CD4-positive, alpha-beta T cell (primary cell): ENCODE data around the gene MRPL20. TPM values are rescaled to one million over a fixed set of nuclear protein-coding genes. Genes with fewer than 3 reads are reported as not detected.
"Not testable (repeated sequence)": the region's sequence is repeated elsewhere in the genome, so short reads cannot be mapped to it uniquely, and the experiment has no call there.

ENCODE experiments used
- ATAC-seq: fragments of 200-7000 bp; cut with Tn5 transposase; one replicate; pipeline ENCODE4 v1.10.0; 2022; ENCODE audit warnings: mild to moderate bottlenecking; ENCODE audit not compliant: poor library complexity
- CTCF ChIA-PET: fragments of 350-600 bp; sonication (Branson Sonifier 250); formaldehyde crosslinking; loops from one replicate; lab custom pipeline; 2021; ENCODE audit warnings: antibody characterized with exemption, inconsistent platforms; lab: Charles Lee
- POLR2A ChIA-PET: fragments of 350-600 bp; sonication (Branson Sonifier 250); formaldehyde crosslinking; loops from one replicate; lab custom pipeline; 2021; ENCODE audit warnings: antibody characterized with exemption, inconsistent platforms; lab: Charles Lee
- DNase-seq, 14 experiments: peaks; one replicate each; pipeline ENCODE4 v3.0.0-alpha.2; 2013 to 2020; ENCODE audit warnings: mixed read lengths in 2 of 14
- H3K27ac ChIP-seq, 2 donors: one replicate each; pipeline versions ENCODE4 v1.5.1 to v1.7.0; 2013; ENCODE audit warnings: low read length in 2 of 2, low read depth in 1 of 2, mild to moderate bottlenecking in 1 of 2
- H3K27me3 ChIP-seq, 2 experiments: 1 replicate in 1 of 2; 2 replicates in 1 of 2; pipeline versions ENCODE4 v1.6.1 to v1.7.0; 2013; ENCODE audit warnings: low read length in 2 of 2, control low read depth in 1 of 2, mild to moderate bottlenecking in 1 of 2, moderate library complexity in 1 of 2; ENCODE audit not compliant: insufficient read depth in 2 of 2, control insufficient read depth in 1 of 2
- H3K36me3 ChIP-seq: one replicate; pipeline ENCODE4 v1.6.1; 2013; ENCODE audit warnings: low read length, control low read depth; ENCODE audit not compliant: insufficient read depth
- H3K4me1 ChIP-seq: one replicate; pipeline ENCODE4 v1.6.1; 2013; ENCODE audit warnings: low read length, control low read depth; ENCODE audit not compliant: insufficient read depth
- H3K4me3 ChIP-seq: one replicate; pipeline ENCODE4 v1.5.1; 2013; ENCODE audit warnings: mild to moderate bottlenecking, low read length, moderate library complexity
- H3K9me3 ChIP-seq, 2 experiments: 1 replicate in 1 of 2; 2 replicates in 1 of 2; pipeline versions ENCODE4 v1.6.1 to v1.7.0; 2013; ENCODE audit warnings: low read length in 2 of 2, mild to moderate bottlenecking in 2 of 2, control low read depth in 1 of 2, moderate library complexity in 1 of 2; ENCODE audit not compliant: control insufficient read depth in 1 of 2, insufficient read depth in 1 of 2
- H3K27ac Mint-ChIP-seq: one replicate; pipeline ENCODE4 v1.8.0; 2020; ENCODE audit warnings: mixed read lengths
- H3K27me3 Mint-ChIP-seq: one replicate; pipeline ENCODE4 v1.8.0; 2021; ENCODE audit warnings: mixed read lengths
- H3K36me3 Mint-ChIP-seq: one replicate; pipeline ENCODE4 v1.8.0; 2021; ENCODE audit warnings: low read depth, mixed read lengths
- H3K4me1 Mint-ChIP-seq: one replicate; pipeline ENCODE4 v1.8.0; 2021; ENCODE audit warnings: low read depth, mixed read lengths
- H3K4me3 Mint-ChIP-seq: one replicate; pipeline ENCODE4 v1.8.0; 2020; ENCODE audit warnings: mild to moderate bottlenecking, mixed read lengths
- H3K9me3 Mint-ChIP-seq: one replicate; pipeline ENCODE4 v1.8.0; 2020; ENCODE audit warnings: mixed read lengths
- CTCF ChIP-seq: fragments of 200-600 bp; IDR thresholded peaks from one replicate; pipeline ENCODE4 v1.8.0; 2022; ENCODE audit warnings: antibody characterized with exemption, mild to moderate bottlenecking
- intact Hi-C, 2 experiments: fragments of 100-400 bp; cut with DNase I in 1 of 2; cut with micrococcal nuclease in 1 of 2; formaldehyde crosslinking; loops; one replicate each; pipeline versions ENCODE4 v1.15.1 to v1.9.0; 2023 to 2025; cut with DNase I, micrococcal nuclease
- total RNA-seq, 174 experiments: library from RNA in 2 of 174; stranded (reverse) in 2 of 174; gene quantifications; one replicate each; pipeline ENCODE4 v1.2.3 and lab custom pipeline; 2021 to 2026

MRPL20 gene
- total RNA-seq, 2 experiments from 2014 or later, result 99.9 to 103 TPM

DNA sequence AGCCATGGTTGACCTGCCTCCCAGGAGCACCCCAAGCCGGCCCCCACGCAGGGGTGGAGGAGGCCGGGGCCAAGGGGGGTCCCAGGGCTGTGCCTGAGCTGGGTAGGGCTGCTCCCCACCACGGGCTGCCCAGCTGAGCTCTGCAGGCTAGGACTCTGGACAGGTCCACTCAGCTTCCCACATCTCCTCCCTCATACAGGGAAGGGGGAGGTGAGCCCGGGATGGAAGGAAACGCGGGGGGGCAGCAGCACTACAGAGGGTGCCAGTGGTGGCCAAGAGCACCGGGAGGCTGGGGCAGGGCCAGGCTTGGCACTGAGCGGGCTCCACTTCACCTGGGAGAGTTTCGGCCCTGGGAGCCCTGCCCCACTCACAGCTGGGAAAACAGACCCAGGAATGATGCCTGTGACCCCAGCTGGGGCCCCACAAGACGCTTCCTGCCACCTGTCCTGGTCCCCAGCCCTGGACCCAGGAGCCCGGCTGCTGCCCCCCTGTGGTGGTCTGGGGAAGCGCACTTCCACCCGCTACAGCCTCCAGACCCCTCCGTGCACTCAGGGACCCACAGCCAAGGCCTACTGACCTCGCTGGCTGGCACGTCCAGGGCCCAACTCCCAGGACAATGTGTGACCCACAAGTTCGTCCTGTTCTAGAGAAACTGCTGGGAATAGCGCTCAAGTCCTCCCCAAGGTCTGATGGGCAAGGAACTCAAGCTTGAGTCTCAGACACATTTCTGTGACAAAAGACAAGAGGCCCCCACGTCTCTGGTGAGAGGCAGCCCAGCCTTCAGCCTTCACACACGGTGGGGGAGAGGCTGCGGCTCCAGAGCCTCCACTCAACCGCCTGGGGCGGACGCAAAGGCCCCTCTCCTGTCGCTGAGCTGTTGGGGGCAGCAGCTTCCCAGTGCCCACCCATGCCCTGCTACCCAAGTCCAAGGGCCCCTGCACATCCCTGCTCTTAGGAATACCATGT is 35.1 kb downstream of the MRPL20 start:
- Histone ChIP-seq H3K27me3 (no peaks in the 10 kb centered on the region), H3K4me3 (peak overlapping the region; percentile 45), H3K4me1 (peaks cover 54% of the 10 kb centered on the region), H3K9me3 (peaks cover 0 to 6% of the 10 kb centered on the region in 2 experiments), H3K36me3 (peaks cover 4% of the 10 kb centered on the region), H3K27ac (peak overlapping the region in 1 of 2 donors; percentile 59)
- H3K9me3 Mint-ChIP-seq, result no peaks in the 10 kb centered on the region
- ATAC-seq, result peak; percentile 26
- peak; percentile 93 for TF ChIP-seq CTCF
- no peaks in the 10 kb centered on the region for H3K27me3 Mint-ChIP-seq
- DNase-seq, result peak; percentile 64 to 84 (median 73)
- CTCF ChIA-PET, result interaction anchor here (0.6 to 1.8 kb wide), 7 partner anchors 18 to 241 kb away, joined by 3 to 10 read pairs (median 3); partner anchors contain the start of gene CCNL2
- intact Hi-C loops, result loop anchor here (1.0 to 10.0 kb wide), 6 partner anchors 17 to 339 kb away; partner anchors contain the start of genes ACAP3 (in 1 of the 2), DVL1 (in 1 of the 2) and PUSL1 (in 1 of the 2)
- peaks cover 10% of the 10 kb centered on the region for H3K36me3 Mint-ChIP-seq
- POLR2A ChIA-PET, result interaction anchor here (0.7 to 4.1 kb wide), 6 partner anchors 18 to 408 kb away, joined by 3 to 23 read pairs (median 5); partner anchors contain the start of genes CCNL2 and DVL1
- H3K4me3 Mint-ChIP-seq, result peak overlapping the region; percentile 80
- H3K27ac Mint-ChIP-seq, result peak overlapping the region; percentile 88
- H3K4me1 Mint-ChIP-seq, result peaks cover 43% of the 10 kb centered on the region

DNA sequence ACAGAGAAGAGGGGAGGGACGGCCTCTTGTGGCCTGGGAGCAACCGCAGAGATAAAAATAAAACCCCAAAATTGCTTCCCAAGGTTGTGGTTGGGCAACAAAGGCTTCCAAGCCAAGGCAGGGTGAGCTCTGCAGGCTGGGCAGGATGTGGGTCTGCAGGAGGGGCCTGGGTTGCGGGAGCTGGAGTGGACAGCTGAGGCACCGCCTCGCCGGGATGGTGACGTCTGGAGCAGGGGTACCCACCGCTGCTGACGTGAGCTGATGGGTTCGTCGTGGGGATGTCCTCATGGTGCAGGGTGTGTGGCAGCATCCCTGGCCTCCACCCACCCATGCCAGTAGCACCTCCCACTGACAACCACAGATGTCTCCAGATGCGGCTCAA is 35.7 kb downstream of the MRPL20 start:
- H3K9me3 Mint-ChIP-seq, result no peaks in the 10 kb centered on the region
- H3K27ac ChIP-seq, result peak overlapping the region in 1 of 2 donors; percentile 59
- peaks cover 0 to 6% of the 10 kb centered on the region in 2 experiments for H3K9me3 ChIP-seq
- DNase-seq, result peak in 11 of 14 experiments; percentile 30 to 95 (median 75)
- CTCF ChIA-PET, result interaction anchor here (0.6 to 1.8 kb wide), 7 partner anchors 18 to 242 kb away, joined by 3 to 10 read pairs (median 3); partner anchors contain the start of genes CCNL2 and MRPL20
- H3K27ac Mint-ChIP-seq, result peak overlapping the region; percentile 88
- peaks cover 10% of the 10 kb centered on the region for H3K36me3 Mint-ChIP-seq
- no peak for TF ChIP-seq CTCF
- ATAC-seq, result peak; percentile 73
- peaks cover 43% of the 10 kb centered on the region for H3K4me1 Mint-ChIP-seq
- H3K4me3 Mint-ChIP-seq, result peak overlapping the region; percentile 80
- H3K4me3 ChIP-seq, result peak overlapping the region; percentile 45
- peaks cover 4% of the 10 kb centered on the region for H3K36me3 ChIP-seq
- POLR2A ChIA-PET, result interaction anchor here (0.7 to 4.1 kb wide), 6 partner anchors 17 to 408 kb away, joined by 3 to 23 read pairs (median 5); partner anchors contain the start of genes CCNL2 and DVL1
- no peaks in the 10 kb centered on the region for H3K27me3 Mint-ChIP-seq
- no peaks in the 10 kb centered on the region for H3K27me3 ChIP-seq
- H3K4me1 ChIP-seq, result peaks cover 54% of the 10 kb centered on the region
- intact Hi-C loops, result loop anchor here in 1 of 2 experiments (2.0 to 10.0 kb wide), 2 partner anchors 17 to 67 kb away; partner anchors contain the start of genes ACAP3 and PUSL1

DNA sequence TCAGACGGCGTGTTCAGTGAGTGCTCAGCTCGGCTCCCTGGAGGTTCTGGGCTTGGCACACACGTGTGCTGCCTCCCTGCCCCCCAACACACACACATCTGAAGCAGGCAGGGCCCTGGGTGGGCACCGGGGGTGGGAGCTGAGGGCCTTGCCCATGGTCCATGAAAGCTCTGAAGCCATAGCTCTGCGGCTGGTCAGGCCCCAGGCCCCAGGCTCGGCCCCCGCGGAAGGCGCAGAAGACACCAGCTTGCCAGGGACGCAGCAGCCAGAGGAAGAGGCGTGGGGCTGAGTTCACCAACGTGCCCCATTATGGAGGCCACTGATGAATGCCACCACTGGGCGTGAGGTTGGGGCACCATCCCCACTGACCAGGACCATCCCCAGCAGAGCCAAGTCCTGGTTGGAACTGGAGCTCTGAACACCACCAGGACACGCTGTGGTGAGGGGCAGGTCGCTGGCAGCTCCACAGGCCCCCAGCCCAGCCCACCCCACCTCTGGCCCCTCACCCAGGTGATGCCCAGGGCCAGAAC is 36.3 kb downstream of the MRPL20 start:
- ATAC-seq (no peak), DNase-seq (no peak)
- H3K36me3 Mint-ChIP-seq, result peaks cover 10% of the 10 kb centered on the region
- peaks cover 0 to 6% of the 10 kb centered on the region in 2 experiments for H3K9me3 ChIP-seq
- H3K36me3 ChIP-seq, result peaks cover 4% of the 10 kb centered on the region
- intact Hi-C loops, result loop anchor here in 1 of 2 experiments (2.0 to 10.0 kb wide), 2 partner anchors 16 to 66 kb away; partner anchors contain the start of genes ACAP3 and PUSL1
- H3K27ac Mint-ChIP-seq, result peak overlapping the region; percentile 88
- H3K4me1 ChIP-seq, result peaks cover 49% of the 10 kb centered on the region
- H3K9me3 Mint-ChIP-seq, result no peaks in the 10 kb centered on the region
- peak overlapping the region; percentile 80 for H3K4me3 Mint-ChIP-seq
- no peak overlapping the region for H3K27ac ChIP-seq
- no peaks in the 10 kb centered on the region for H3K27me3 ChIP-seq
- TF ChIP-seq CTCF, result no peak
- CTCF ChIA-PET, result interaction anchor here (0.6 to 1.8 kb wide), 5 partner anchors 17 to 134 kb away, joined by 3 to 10 read pairs (median 4); partner anchors contain the start of genes CCNL2 and MRPL20
- POLR2A ChIA-PET, result interaction anchor here (2.8 to 4.1 kb wide), 2 partner anchors 16 to 29 kb away, joined by 12 to 23 read pairs; partner anchors contain the start of gene CCNL2
- no peaks in the 10 kb centered on the region for H3K27me3 Mint-ChIP-seq
- H3K4me1 Mint-ChIP-seq, result peaks cover 43% of the 10 kb centered on the region
- no peak overlapping the region for H3K4me3 ChIP-seq

DNA sequence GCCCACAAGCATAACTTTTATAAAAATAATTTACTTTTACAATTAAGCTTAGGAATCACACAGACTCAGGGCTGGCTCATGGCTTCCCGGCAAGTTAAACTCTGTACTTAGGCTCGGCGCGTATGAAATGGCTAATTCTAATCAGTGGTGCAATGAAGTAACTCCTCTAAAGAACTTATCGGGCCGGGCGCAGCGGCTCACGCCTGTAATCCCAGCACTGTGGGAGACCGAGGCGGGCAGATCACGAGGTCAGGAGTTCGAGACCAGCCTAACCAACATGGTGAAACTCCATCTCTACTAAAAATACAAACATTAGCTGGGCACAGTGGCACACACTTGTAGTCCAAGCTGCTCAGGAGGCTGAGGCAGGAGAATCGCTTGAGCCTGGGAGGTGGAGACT is 37.0 kb downstream of the MRPL20 start:
- H3K36me3 ChIP-seq, DNase-seq, CTCF ChIA-PET, H3K4me3 ChIP-seq, H3K27ac ChIP-seq, H3K27me3 Mint-ChIP-seq, ATAC-seq, H3K9me3 Mint-ChIP-seq, H3K9me3 ChIP-seq, H3K27me3 ChIP-seq, H3K36me3 Mint-ChIP-seq: not testable (repeated sequence)
- peaks cover 39% of the 10 kb centered on the region for H3K4me1 Mint-ChIP-seq
- H3K4me3 Mint-ChIP-seq, result peak overlapping the region; percentile 25
- intact Hi-C loops, result loop anchor here in 1 of 2 experiments (2.0 to 10.0 kb wide), 2 partner anchors 15 to 65 kb away; partner anchors contain the start of genes ACAP3 and PUSL1
- peaks cover 44% of the 10 kb centered on the region for H3K4me1 ChIP-seq
- H3K27ac Mint-ChIP-seq, result peak overlapping the region; percentile 88
- POLR2A ChIA-PET, result interaction anchor here (2.8 to 4.1 kb wide), 2 partner anchors 16 to 30 kb away, joined by 12 to 23 read pairs; partner anchors contain the start of gene CCNL2
